Measurements from ENCODE around the gene ALG1.
"Not testable (repeated sequence)": the region's sequence is repeated elsewhere in the genome, so short reads cannot be mapped to it uniquely, and the experiment has no call there.

- TF ChIP-seq, protein P1, sequence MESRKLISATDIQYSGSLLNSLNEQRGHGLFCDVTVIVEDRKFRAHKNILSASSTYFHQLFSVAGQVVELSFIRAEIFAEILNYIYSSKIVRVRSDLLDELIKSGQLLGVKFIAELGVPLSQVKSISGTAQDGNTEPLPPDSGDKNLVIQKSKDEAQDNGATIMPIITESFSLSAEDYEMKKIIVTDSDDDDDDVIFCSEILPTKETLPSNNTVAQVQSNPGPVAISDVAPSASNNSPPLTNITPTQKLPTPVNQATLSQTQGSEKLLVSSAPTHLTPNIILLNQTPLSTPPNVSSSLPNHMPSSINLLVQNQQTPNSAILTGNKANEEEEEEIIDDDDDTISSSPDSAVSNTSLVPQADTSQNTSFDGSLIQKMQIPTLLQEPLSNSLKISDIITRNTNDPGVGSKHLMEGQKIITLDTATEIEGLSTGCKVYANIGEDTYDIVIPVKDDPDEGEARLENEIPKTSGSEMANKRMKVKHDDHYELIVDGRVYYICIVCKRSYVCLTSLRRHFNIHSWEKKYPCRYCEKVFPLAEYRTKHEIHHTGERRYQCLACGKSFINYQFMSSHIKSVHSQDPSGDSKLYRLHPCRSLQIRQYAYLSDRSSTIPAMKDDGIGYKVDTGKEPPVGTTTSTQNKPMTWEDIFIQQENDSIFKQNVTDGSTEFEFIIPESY (CRISPR knock-in tag; IDR thresholded peaks at IDR 0.05) = not testable (repeated sequence)
- peak; percentile 7; the same call in 1 of the 2 replicates for TF ChIP-seq ELF1 (CRISPR knock-in tag; IDR thresholded peaks at IDR 0.05)
Measured at GRCh38 chr16:5098221-5099159, 26.8 kb downstream of the ALG1 start.
